ENCODE results near the gene NCAM1. TPM values are rescaled to one million over a fixed set of nuclear protein-coding genes. Genes with fewer than 3 reads are reported as not detected.

Gene NCAM1
- total RNA-seq, 1 experiment from 2014 or later: 0.22 TPM

GRCh38 chr11:113114705-113115027, 153.4 kb downstream of the NCAM1 start:
- CTCF ChIA-PET: interaction anchor here (0.7 to 2.7 kb wide), 6 partner anchors 12 to 674 kb away, joined by 3 to 36 read pairs (median 5); no protein-coding TSS in a partner anchor
- H2AFZ ChIP-seq (ENCODE audit: low read depth, low read length, poor library complexity, severe bottlenecking): no peak overlapping the region
- no peak for DNase-seq (ENCODE audit: low read depth, low spot score)
- H3K36me3 ChIP-seq (ENCODE audit: control insufficient read depth in 1 of 2, insufficient read depth in 2 of 2, low read length in 2 of 2): no peaks in the 10 kb centered on the region
- TF ChIP-seq EZH2phosphoT487 (IDR thresholded peaks at IDR 0.05; ENCODE audit: borderline replicate concordance): no peak
- no peak for TF ChIP-seq SRF (IDR thresholded peaks at IDR 0.05; ENCODE audit: low read depth)
- TF ChIP-seq POLR2AphosphoS5 (IDR thresholded peaks at IDR 0.05; ENCODE audit: low read depth, low read length): no peak
- TF ChIP-seq FOSL1 (IDR thresholded peaks at IDR 0.05; ENCODE audit: low read depth): no peak
- no peak for TF ChIP-seq ZNF274 (IDR thresholded peaks at IDR 0.05; ENCODE audit: low read depth, low read length)
- no peak for TF ChIP-seq TCF7L2 (IDR thresholded peaks at IDR 0.05; ENCODE audit: borderline replicate concordance, extremely low read depth, insufficient read depth, insufficient read length)
- POLR2A ChIA-PET: no interaction called here
- no peaks in the 10 kb centered on the region for H4K20me1 ChIP-seq (ENCODE audit: insufficient read depth)
- H3K4me2 ChIP-seq (ENCODE audit: low read length): no peak overlapping the region
- ATAC-seq: no peak
- no peaks in the 10 kb centered on the region for H3K9me3 ChIP-seq (ENCODE audit: control insufficient read depth in 1 of 2, insufficient read depth in 1 of 2, low read depth in 1 of 2, low read length in 2 of 2)
- intact Hi-C loops (cut with micrococcal nuclease): loop anchor here (1.0 to 10.0 kb wide), 3 partner anchors 526 to 897 kb away; no protein-coding TSS in a partner anchor
- no peaks in the 10 kb centered on the region for H3K79me2 ChIP-seq (ENCODE audit: insufficient read depth, low read length)
- no peak overlapping the region for H3K27ac ChIP-seq (ENCODE audit: low read depth, low read length)
- no TSS peak for BruUV-seq (replicated peaks)
- H3K4me3 ChIP-seq (replicated peaks in 1 of 2; ENCODE audit: low read depth in 1 of 2, low read length in 2 of 2): no peak overlapping the region
- H3K9ac ChIP-seq (ENCODE audit: low read length): no peak overlapping the region
- H3K4me1 ChIP-seq (ENCODE audit: control insufficient read depth in 1 of 2, insufficient read depth in 2 of 2, low read length in 2 of 2): no peaks in the 10 kb centered on the region
- H3K9me2 ChIP-seq (ENCODE audit: insufficient read depth): no peaks in the 10 kb centered on the region
- H3K27me3 ChIP-seq (ENCODE audit: insufficient read depth, low read length): peaks cover 46% of the 10 kb centered on the region; the same call in 1 of the 2 replicates
- RAD21 ChIA-PET (ENCODE audit: low non-redundant PET in 1 of 2, low total read pairs in 2 of 2, uncharacterized antibody in 2 of 2, unreplicated experiment in 2 of 2): interaction anchor here in 1 of 2 experiments (1.5 kb wide), 1 partner anchor 527 kb away, joined by 6 read pairs; no protein-coding TSS in a partner anchor

- Histone ChIP-seq H3K79me2 (ENCODE audit: insufficient read depth, low read length) (no peaks in the 10 kb centered on the region), H3K36me3 (ENCODE audit: control insufficient read depth in 1 of 2, insufficient read depth in 2 of 2, low read length in 2 of 2) (no peaks in the 10 kb centered on the region), H3K9ac (ENCODE audit: low read length) (no peak overlapping the region), H2AFZ (ENCODE audit: low read depth, low read length, poor library complexity, severe bottlenecking) (no peak overlapping the region), H3K4me3 (replicated peaks in 1 of 2; ENCODE audit: low read depth in 1 of 2, low read length in 2 of 2) (no peak overlapping the region), H3K4me1 (ENCODE audit: control insufficient read depth in 1 of 2, insufficient read depth in 2 of 2, low read length in 2 of 2) (no peaks in the 10 kb centered on the region), H3K27ac (ENCODE audit: low read depth, low read length) (no peak overlapping the region), H3K4me2 (ENCODE audit: low read length) (no peak overlapping the region), H4K20me1 (ENCODE audit: insufficient read depth) (no peaks in the 10 kb centered on the region), H3K9me3 (ENCODE audit: control insufficient read depth in 1 of 2, insufficient read depth in 1 of 2, low read depth in 1 of 2, low read length in 2 of 2) (no peaks in the 10 kb centered on the region), H3K9me2 (ENCODE audit: insufficient read depth) (no peaks in the 10 kb centered on the region), H3K27me3 (ENCODE audit: insufficient read depth, low read length) (peaks cover 55% of the 10 kb centered on the region)
- POLR2A ChIA-PET: no interaction called here
- RAD21 ChIA-PET (ENCODE audit: low non-redundant PET in 1 of 2, low total read pairs in 2 of 2, uncharacterized antibody in 2 of 2, unreplicated experiment in 2 of 2): no interaction called here
- DNase-seq (ENCODE audit: low read depth, low spot score) (no peak), ATAC-seq (no peak)
- intact Hi-C loops (cut with micrococcal nuclease): loop anchor here (10.0 kb wide), 1 partner anchor 823 kb away; no protein-coding TSS in a partner anchor
- TF ChIP-seq CEBPB (IDR thresholded peaks at IDR 0.05; ENCODE audit: low read depth) (no peak), ATF3 (IDR thresholded peaks at IDR 0.05) (no peak), EZH2 (IDR thresholded peaks at IDR 0.05) (no peak), ZBTB33 (IDR thresholded peaks at IDR 0.05; ENCODE audit: extremely low read depth, insufficient replicate concordance, low read length) (no peak), RAD21 (IDR thresholded peaks at IDR 0.05; ENCODE audit: low read depth) (no peak), JUND (IDR thresholded peaks at IDR 0.05) (no peak), REST (IDR thresholded peaks at IDR 0.05; ENCODE audit: low read depth) (no peak), ELF1 (IDR thresholded peaks at IDR 0.05; ENCODE audit: borderline replicate concordance, low read depth) (no peak)
- BruUV-seq (replicated peaks): no TSS peak
- CTCF ChIA-PET: no interaction called here
Observed at GRCh38 chr11:113118104-113118503, 156.9 kb downstream of the NCAM1 start.
